HG03439 (cell line): ENCODE results near the gene MEGF11.
A peak's percentile ranks its signal among the peaks of the same experiment; 100 is the strongest.

Experiments
- ATAC-seq: cut with Tn5 transposase; IDR thresholded peaks from one replicate; pipeline ENCODE4 v1.9.1; 2021; ENCODE audit warnings: mild to moderate bottlenecking, moderate library complexity; ENCODE audit not compliant: unreplicated experiment

Gene MEGF11

GRCh38 chr15:66178531-66178910 lies 75.0 kb downstream of the MEGF11 start:
- no peak for ATAC-seq

GRCh38 chr15:66172324-66172980 lies 81.1 kb downstream of the MEGF11 start:
- no peak for ATAC-seq

GRCh38 chr15:66171841-66172240 lies 81.7 kb downstream of the MEGF11 start:
- ATAC-seq: no peak

DNA sequence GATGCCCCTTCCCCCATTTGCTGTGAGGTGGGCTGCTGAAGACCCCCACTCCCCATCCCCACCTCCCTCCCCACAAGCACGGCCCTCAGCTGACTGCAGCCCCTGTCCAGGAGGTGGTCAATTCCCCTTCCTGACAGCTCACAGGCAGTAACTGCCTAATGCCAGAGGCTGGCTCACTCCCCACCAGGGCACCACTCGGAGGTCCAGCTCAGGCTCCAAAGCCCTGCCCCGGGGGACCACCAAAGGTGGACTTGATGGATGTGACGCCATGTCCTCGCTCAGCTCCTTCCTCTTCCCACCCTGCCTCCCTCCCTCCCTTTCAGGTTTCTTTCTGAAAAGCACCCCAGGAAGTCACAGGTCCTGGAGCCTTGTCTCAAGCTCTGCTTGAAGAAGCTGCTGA lies 82.8 kb downstream of the MEGF11 start:
- ATAC-seq: no peak

DNA sequence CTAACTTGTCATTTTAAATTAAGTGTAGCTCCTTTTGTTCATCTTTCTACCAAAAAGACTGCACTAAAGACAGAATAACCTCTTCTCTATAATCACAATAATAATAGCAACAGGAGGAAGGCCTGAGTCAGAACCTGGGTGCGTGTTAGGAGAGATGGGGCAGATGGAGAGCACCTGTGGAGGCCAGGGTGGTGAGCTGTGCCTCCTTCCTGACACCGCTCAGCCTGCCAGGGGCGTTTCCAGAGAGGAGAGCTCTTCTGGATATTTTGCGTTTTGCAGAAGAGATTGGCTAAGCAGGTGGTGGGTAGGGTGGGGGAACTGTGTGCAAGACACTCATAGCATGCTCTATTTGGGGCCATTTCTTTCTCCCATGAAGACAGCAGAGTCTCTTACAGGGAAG lies 83.5 kb downstream of the MEGF11 start:
- ATAC-seq: no peak

DNA sequence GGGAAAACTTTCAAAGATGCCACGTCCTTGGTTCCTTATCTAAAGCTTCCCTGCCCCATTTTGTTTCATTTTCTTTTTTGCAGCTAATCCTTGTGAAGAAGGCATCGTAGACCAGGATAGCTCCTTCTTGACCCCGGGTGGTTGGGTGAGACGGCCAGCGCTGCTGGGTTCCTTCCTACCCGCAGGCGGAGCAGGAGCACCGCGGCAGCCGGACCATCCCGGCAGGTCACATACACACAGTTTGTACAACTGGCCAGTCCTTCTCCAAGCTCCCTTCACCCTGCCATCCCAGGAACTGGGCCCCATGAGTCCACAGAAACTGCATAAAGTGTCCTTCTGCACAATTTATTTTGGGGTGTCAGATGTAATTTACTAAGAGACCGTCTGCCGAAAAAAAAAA lies 83.9 kb downstream of the MEGF11 start:
- no peak for ATAC-seq

- no peak for ATAC-seq
Observed at GRCh38 chr15:66169023-66169422, 84.5 kb downstream of the MEGF11 start.

DNA sequence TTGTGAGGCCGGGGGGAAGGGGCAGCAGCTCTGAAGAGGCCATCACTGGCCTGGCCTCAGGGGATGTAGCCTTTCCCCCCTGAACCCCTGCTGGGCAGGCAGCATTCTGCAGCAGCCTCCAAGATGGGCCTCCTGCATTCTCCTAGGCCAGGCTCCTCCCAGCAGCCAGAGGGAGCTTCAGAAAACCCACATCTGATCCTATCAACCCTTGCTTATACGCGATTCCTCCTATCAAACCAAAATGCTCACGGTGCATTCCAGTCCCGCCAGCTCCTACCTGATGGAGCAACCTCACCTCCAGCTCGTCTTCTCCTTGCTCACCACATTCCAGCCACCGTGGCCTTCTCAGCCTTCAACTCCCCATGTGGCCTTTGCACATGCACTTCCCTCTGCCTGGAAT lies 85.7 kb downstream of the MEGF11 start:
- ATAC-seq: no peak

GRCh38 chr15:66165856-66166255 lies 87.7 kb downstream of the MEGF11 start:
- no peak for ATAC-seq

- no peak for ATAC-seq
Observed at GRCh38 chr15:66164788-66165187, 88.8 kb downstream of the MEGF11 start.

- no peak for ATAC-seq
Observed at GRCh38 chr15:66163553-66163952, 90.0 kb downstream of the MEGF11 start.

- no peak for ATAC-seq
Observed at GRCh38 chr15:66162286-66162685, 91.3 kb downstream of the MEGF11 start.

GRCh38 chr15:66161575-66162118 lies 91.9 kb downstream of the MEGF11 start:
- no peak for ATAC-seq

DNA sequence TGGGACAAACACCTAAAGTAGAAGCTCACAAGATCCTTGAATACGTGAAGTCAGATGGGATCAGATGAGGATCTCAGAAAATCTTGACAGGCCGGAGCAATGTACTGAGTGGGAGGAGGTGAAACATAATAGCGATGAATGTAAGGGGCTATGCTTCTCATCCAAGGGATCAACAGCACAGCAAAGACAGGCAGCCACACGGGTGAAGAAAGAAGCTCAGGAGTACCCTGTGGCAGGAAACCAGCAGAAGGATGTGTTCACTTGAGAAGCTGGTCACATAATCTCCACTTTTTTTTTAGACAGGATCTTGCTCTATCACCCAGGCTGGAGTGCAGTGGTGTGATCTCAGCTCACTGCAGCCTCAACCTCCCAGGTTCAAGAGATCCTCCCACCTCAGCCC lies 92.4 kb downstream of the MEGF11 start:
- no peak for ATAC-seq

DNA sequence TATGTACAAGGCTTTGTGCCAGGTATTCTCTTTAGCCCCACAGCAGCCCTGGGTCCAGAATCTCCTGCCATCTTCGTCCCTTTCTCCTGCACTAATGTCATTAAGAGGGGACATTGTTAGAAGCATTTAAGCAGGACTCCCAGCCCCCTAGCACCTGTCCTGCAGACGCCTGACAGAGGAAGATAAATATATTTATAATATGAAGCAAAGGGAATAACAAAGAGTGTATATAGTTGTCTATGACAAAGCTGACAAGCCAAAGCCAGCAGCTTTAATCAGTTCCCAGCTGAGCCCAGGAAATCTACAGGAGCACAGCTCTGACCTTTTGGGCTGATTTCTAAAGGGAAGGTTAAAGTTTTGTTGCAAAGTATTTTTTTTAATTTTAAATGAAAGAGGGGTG lies 96.0 kb downstream of the MEGF11 start:
- ATAC-seq: no peak

- no peak for ATAC-seq
Observed at GRCh38 chr15:66156310-66156975, 97.1 kb downstream of the MEGF11 start.

- no peak for ATAC-seq
Observed at GRCh38 chr15:66155065-66155464, 98.5 kb downstream of the MEGF11 start.

DNA sequence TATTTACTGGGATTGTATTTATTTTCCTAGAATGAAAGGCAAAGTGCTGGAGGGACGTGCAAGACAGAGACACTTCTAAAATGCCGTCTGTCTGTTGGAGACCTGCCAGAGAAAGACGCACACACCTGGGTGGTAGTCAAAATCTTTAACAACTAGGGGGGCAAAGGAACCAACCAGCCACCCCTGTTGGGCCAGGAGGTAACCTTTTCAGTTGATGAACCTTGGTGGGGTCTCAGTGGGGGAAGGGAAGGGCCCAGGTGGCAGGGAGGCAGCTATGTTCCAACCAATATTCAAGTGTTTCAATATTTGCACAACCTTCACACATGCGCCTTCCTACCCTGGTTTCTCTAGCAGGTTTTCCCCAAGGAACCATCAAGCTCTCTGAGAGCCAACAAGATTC lies 99.0 kb downstream of the MEGF11 start:
- ATAC-seq: no peak

DNA sequence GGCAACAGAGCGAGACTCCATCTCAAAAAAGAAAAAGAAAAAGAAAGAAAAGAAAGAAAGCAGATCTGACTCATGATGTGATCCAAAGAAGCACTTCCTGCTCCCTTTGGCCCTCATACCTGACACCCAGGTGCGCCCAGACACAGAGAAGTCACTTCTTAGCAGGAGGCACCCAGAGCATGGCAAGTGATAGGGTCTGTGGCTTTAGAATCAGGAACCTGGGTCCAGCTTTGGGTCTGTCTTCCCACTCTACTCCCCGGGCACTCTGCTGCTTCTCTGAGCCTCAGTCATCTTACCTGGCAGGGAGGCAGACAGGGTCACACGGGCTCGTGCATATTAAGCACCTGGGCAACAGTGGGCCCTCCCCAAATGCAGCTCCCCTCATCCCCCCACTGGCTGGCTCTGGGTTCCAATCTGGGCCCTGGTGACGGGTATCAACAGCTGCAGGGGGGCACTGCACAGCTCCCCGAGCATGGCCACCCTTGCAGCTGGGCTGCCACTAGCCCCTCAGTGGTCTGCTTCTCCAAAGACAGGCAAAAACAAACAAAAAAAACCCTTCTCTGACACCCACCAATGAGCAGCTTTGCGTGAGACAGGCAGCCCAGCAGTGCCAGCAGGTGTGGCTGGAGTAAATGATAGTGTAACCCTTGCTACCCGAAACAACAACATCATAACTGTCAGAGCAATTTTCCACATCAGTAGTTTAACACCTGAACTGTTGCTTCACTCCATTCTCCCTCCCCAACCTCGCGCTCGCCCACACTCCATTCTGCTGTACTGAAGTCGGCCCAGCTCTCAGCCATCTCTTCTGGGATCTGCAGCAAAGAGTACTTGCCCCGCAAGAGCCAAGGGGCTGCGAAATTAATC lies 99.8 kb downstream of the MEGF11 start:
- peak; percentile 75 for ATAC-seq

- ATAC-seq: no peak
Observed at GRCh38 chr15:66152650-66153049, 100.9 kb downstream of the MEGF11 start.

DNA sequence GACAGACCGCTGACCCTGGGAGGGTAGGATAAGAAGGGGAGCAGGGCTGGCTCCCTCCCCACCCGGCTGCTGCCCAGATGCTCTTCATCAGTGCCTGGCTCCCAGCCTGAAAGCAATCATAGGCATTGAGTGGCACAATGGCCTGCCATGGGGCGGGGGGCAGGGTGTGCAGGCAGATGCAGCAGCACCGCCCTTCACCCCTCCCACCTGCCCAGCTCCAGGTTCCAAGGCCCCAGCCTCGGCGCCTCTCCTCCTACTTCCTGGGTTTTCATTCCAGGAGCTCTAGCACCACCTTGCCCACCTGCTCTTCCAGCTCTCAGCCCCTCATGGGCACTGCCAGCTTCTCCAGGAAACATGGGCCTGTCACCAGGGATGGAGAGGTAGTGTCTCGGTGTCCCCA lies 101.7 kb downstream of the MEGF11 start:
- no peak for ATAC-seq

- no peak for ATAC-seq
Observed at GRCh38 chr15:66149871-66150270, 103.7 kb downstream of the MEGF11 start.
